ENCODE data around the gene CHST11.

DNA sequence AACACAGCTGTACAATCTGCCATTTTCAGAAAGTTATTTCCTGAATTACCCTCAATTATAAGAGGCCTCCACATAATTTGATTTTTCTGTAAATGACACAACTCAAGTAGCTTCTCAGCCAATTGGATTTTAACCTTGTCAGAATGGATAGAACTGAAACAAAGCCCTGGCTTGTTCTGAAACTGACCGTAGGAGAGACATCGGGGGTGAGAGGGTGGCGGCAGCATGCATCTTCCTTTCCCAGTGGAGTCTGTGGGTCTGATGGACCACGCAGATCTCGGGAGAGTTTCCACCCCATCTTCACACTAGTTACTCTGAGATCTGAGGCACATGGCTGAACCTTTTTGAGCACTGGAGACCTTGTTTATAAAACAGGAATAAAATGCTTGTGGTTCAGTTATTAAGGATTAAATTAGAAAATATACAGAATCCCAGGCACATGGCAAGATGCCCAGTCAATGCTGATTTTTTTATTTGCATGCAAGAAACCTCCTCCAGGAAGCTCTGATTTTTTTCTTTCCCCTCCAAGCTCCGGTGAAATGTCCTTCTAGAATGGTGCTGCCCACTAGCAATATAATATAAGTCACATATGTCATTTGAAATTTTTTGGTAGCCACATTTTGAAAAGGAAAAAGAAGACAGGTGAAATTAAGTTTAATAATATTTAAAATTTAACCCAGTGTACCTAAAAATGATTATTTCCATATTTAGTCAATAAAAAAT lies 153.9 kb downstream of the CHST11 start:
- TF ChIP-seq BHLHE40 (IDR thresholded peaks at IDR 0.05; ENCODE audit: borderline replicate concordance in 1 of 2, low read depth in 2 of 2, low read length in 1 of 2) (no peak), POLR2A (IDR thresholded peaks at IDR 0.05; ENCODE audit: low read depth, low read length) (no peak), RCOR1 (conservative IDR thresholded peaks at IDR 0.05; ENCODE audit: low read depth, low read length) (no peak), POLR2AphosphoS5 (IDR thresholded peaks at IDR 0.05; ENCODE audit: low read length) (no peak), CREB1 (IDR thresholded peaks at IDR 0.05; ENCODE audit: low read depth) (no peak), PAX8 (IDR thresholded peaks at IDR 0.05) (no peak), ZNF274 (IDR thresholded peaks at IDR 0.05; ENCODE audit: insufficient read depth, insufficient read length) (no peak), IKZF1 (conservative IDR thresholded peaks at IDR 0.05) (peak; percentile 30; the same call in 1 of the 2 replicates), HCFC1 (IDR thresholded peaks at IDR 0.05; ENCODE audit: low read length) (no peak), RFX5 (IDR thresholded peaks at IDR 0.05; ENCODE audit: low read depth, low read length) (no peak), FOS (IDR thresholded peaks at IDR 0.05; ENCODE audit: borderline replicate concordance, extremely low read depth, insufficient read length) (no peak)
- TF ChIP-seq, protein P1, sequence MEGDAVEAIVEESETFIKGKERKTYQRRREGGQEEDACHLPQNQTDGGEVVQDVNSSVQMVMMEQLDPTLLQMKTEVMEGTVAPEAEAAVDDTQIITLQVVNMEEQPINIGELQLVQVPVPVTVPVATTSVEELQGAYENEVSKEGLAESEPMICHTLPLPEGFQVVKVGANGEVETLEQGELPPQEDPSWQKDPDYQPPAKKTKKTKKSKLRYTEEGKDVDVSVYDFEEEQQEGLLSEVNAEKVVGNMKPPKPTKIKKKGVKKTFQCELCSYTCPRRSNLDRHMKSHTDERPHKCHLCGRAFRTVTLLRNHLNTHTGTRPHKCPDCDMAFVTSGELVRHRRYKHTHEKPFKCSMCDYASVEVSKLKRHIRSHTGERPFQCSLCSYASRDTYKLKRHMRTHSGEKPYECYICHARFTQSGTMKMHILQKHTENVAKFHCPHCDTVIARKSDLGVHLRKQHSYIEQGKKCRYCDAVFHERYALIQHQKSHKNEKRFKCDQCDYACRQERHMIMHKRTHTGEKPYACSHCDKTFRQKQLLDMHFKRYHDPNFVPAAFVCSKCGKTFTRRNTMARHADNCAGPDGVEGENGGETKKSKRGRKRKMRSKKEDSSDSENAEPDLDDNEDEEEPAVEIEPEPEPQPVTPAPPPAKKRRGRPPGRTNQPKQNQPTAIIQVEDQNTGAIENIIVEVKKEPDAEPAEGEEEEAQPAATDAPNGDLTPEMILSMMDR (IDR thresholded peaks at IDR 0.05 in 2 of 3, conservative IDR thresholded peaks at IDR 0.05 in 1 of 3; ENCODE audit: control insufficient read depth in 2 of 3, extremely low read depth in 1 of 3, insufficient read depth in 1 of 3, low read depth in 3 of 3, low read length in 3 of 3) = no peak
